ENCODE results near the gene KIF17.

DNA sequence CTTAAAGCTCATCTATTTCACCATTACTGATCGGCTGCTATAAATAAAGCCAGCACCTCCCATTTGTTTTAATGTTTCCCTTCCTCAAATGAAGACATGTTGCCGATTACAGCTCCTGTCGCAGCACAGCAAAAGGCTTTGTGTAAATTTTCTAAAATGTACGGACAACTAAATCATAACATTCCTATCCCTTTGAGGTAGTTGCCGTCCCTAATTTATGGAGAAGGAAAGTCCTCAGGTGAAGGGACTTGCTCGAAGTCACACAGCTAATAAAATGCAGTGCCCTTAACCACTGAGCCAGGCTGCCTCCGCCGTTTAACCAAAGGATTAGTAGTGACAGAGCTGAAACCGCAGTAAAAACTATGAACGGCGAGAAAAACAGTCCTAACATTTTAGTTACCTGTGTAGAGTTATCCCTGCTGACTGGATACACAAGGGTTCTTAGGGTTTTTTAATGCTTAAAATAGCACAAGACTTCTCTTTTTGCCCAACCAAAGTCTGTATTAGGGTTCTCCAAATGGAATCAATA, 83.7 kb downstream of the KIF17 start:
- TF ChIP-seq, protein P1, sequence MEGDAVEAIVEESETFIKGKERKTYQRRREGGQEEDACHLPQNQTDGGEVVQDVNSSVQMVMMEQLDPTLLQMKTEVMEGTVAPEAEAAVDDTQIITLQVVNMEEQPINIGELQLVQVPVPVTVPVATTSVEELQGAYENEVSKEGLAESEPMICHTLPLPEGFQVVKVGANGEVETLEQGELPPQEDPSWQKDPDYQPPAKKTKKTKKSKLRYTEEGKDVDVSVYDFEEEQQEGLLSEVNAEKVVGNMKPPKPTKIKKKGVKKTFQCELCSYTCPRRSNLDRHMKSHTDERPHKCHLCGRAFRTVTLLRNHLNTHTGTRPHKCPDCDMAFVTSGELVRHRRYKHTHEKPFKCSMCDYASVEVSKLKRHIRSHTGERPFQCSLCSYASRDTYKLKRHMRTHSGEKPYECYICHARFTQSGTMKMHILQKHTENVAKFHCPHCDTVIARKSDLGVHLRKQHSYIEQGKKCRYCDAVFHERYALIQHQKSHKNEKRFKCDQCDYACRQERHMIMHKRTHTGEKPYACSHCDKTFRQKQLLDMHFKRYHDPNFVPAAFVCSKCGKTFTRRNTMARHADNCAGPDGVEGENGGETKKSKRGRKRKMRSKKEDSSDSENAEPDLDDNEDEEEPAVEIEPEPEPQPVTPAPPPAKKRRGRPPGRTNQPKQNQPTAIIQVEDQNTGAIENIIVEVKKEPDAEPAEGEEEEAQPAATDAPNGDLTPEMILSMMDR (IDR thresholded peaks at IDR 0.05) = no peak
- TF ChIP-seq POLR2A (IDR thresholded peaks at IDR 0.05) = no peak

Measured in Peyer's patch (tissue), 4 donors.